NCI-H128 (cell line): ENCODE results near the gene DPCD.

Experiments
- DNase-seq: peaks from one replicate; lab custom pipeline; 2025; ENCODE audit not compliant: unreplicated experiment; lab: John Stamatoyannopoulos, UW

The DPCD gene

GRCh38 chr10:101587725-101588653, at the start of gene DPCD, which contains the start of gene POLL:
TSS of gene DPCD (plus strand) at chr10:101588321. CDS start at chr10:101588337, 16 bp downstream.
TSS of gene POLL (minus strand) at chr10:101588257. CDS start at chr10:101587360, 897 bp downstream.
- peak; percentile 78 for DNase-seq

GRCh38 chr10:101538446-101538845, 49.7 kb upstream of the DPCD start:
- no peak for DNase-seq

GRCh38 chr10:101545898-101546297, 42.2 kb upstream of the DPCD start:
- DNase-seq = peak; percentile 26

- DNase-seq = no peak
Observed at GRCh38 chr10:101550965-101551364, 37.2 kb upstream of the DPCD start.

GRCh38 chr10:101552442-101552841, 35.7 kb upstream of the DPCD start:
- no peak for DNase-seq

- no peak for DNase-seq
Observed at GRCh38 chr10:101557541-101557940, 30.6 kb upstream of the DPCD start.

- DNase-seq = no peak
Observed at GRCh38 chr10:101558204-101558603, 29.9 kb upstream of the DPCD start.

- no peak for DNase-seq
Observed at GRCh38 chr10:101558671-101559595, 29.2 kb upstream of the DPCD start.

GRCh38 chr10:101559596-101560297, 28.4 kb upstream of the DPCD start:
- no peak for DNase-seq

GRCh38 chr10:101560298-101561067, 27.6 kb upstream of the DPCD start:
- DNase-seq = no peak

- DNase-seq = no peak
Observed at GRCh38 chr10:101561068-101561915, 26.8 kb upstream of the DPCD start.

- DNase-seq = no peak
Observed at GRCh38 chr10:101562231-101562630, 25.9 kb upstream of the DPCD start.

GRCh38 chr10:101563007-101563406, 25.1 kb upstream of the DPCD start:
- DNase-seq = no peak

- no peak for DNase-seq
Observed at GRCh38 chr10:101563497-101564040, 24.6 kb upstream of the DPCD start.

GRCh38 chr10:101564490-101564991, 23.6 kb upstream of the DPCD start:
- DNase-seq = no peak

GRCh38 chr10:101565370-101565900, 22.7 kb upstream of the DPCD start:
- no peak for DNase-seq

- no peak for DNase-seq
Observed at GRCh38 chr10:101565936-101566332, 22.2 kb upstream of the DPCD start.

GRCh38 chr10:101566333-101567164, 21.6 kb upstream of the DPCD start:
- DNase-seq = peak; percentile 10
